PC-3 (cell line): ENCODE data around the gene HINT3. TPM values are rescaled to one million over a fixed set of nuclear protein-coding genes. Genes with fewer than 3 reads are reported as not detected.

Source experiments
- ATAC-seq: fragments of 200-7000 bp; cut with Tn5 transposase; 2 replicates; pipeline ENCODE4 v1.9.1; 2020; ENCODE audit warnings: mild to moderate bottlenecking, moderate library complexity
- BruUV-seq: library from RNA; stranded (reverse); fragments of 400-500 nt; replicated peaks from 2 replicates; lab custom pipeline; 2021; lab: Mats Ljungman, UMichigan
- CTCF ChIA-PET: fragments of 300-600 bp; sonication (Branson Sonifier 250); formaldehyde crosslinking; loops from one replicate; lab custom pipeline; 2022; ENCODE audit warnings: antibody characterized with exemption; lab: Charles Lee
- POLR2A ChIA-PET: fragments of 300-600 bp; sonication (Branson Sonifier 250); formaldehyde crosslinking; loops from one replicate; lab custom pipeline; 2022; ENCODE audit warnings: antibody characterized with exemption; ENCODE audit not compliant: unreplicated experiment; lab: Charles Lee
- DNase-seq: peaks from one replicate; pipeline ENCODE4 v3.0.0-alpha.2; 2015
- H2AFZ ChIP-seq: fragments of 300-600 bp; sonication (generic); 2 replicates; pipeline ENCODE4 v1.6.0; 2016; ENCODE audit warnings: antibody characterized with exemption, low read length
- H3F3A ChIP-seq: fragments of 300-600 bp; sonication (generic); one replicate; pipeline ENCODE4 v1.6.0; 2017; ENCODE audit warnings: antibody characterized with exemption, low read length, control low read depth, mild to moderate bottlenecking; ENCODE audit not compliant: unreplicated experiment
- H3K27ac ChIP-seq: fragments of 300-600 bp; sonication (generic); 2 replicates; pipeline ENCODE4 v1.5.1; 2016; ENCODE audit warnings: mild to moderate bottlenecking, low read length
- H3K27me3 ChIP-seq: fragments of 300-600 bp; sonication (generic); 2 replicates; pipeline ENCODE4 v1.6.1; 2016; ENCODE audit warnings: low read length, mixed read lengths
- H3K36me3 ChIP-seq: fragments of 300-600 bp; sonication (generic); 2 replicates; pipeline ENCODE4 v1.6.1; 2016; ENCODE audit warnings: low read depth, mixed run types, low read length, mixed read lengths
- H3K4me1 ChIP-seq: fragments of 300-600 bp; sonication (generic); 2 replicates; pipeline ENCODE4 v1.5.1; 2016; ENCODE audit warnings: low read length; ENCODE audit not compliant: insufficient read depth
- H3K4me2 ChIP-seq: fragments of 300-600 bp; sonication (generic); 2 replicates; pipeline ENCODE4 v1.6.0; 2016; ENCODE audit warnings: low read length
- H3K4me3 ChIP-seq: fragments of 300-600 bp; sonication (generic); 2 replicates; pipeline ENCODE4 v1.5.1; 2016; ENCODE audit warnings: mild to moderate bottlenecking, low read length, mixed read lengths
- H3K79me2 ChIP-seq: fragments of 300-600 bp; sonication (generic); 2 replicates; pipeline ENCODE4 v1.6.1; 2017; ENCODE audit warnings: low read length, mixed read lengths
- H3K9ac ChIP-seq: fragments of 300-600 bp; sonication (generic); 2 replicates; pipeline ENCODE4 v1.6.0; 2016; ENCODE audit warnings: mild to moderate bottlenecking, low read length
- H3K9me2 ChIP-seq: fragments of 300-600 bp; sonication (generic); replicated peaks from 2 replicates; pipeline ENCODE4 v1.6.1; 2016; ENCODE audit warnings: mixed run types, low read length, mixed read lengths
- H3K9me3 ChIP-seq: fragments of 300-600 bp; sonication (generic); 2 replicates; pipeline ENCODE4 v1.6.1; 2016; ENCODE audit warnings: low read length, mixed read lengths
- H4K20me1 ChIP-seq: fragments of 300-600 bp; sonication (generic); 2 replicates; pipeline ENCODE4 v1.6.1; 2016; ENCODE audit warnings: low read length, mixed read lengths
- EZH2 ChIP-seq: fragments of 300-600 bp; sonication (generic); IDR thresholded peaks from one replicate; pipeline ENCODE4 v1.6.1; 2017; ENCODE audit warnings: antibody characterized with exemption, mild to moderate bottlenecking, low read length; ENCODE audit not compliant: unreplicated experiment
- EZH2phosphoT487 ChIP-seq: fragments of 300-600 bp; sonication (generic); IDR thresholded peaks from 2 replicates; pipeline ENCODE4 v1.6.1; 2018; ENCODE audit warnings: mild to moderate bottlenecking, antibody characterized with exemption, low read length, borderline replicate concordance
- intact Hi-C: fragments of 100-400 bp; cut with micrococcal nuclease; formaldehyde crosslinking; loops from 2 replicates; pipeline ENCODE4 v1.9.0; 2023
- total RNA-seq: library from RNA; depleted of rRNA; stranded (reverse); fragments of >200 nt; gene quantifications from 2 replicates; pipeline ENCODE4 v1.2.3, GENCODE V29; 2014
- TF ChIP-seq, protein P1 (sequence below): fragments of 300-600 bp; sonication (generic); conservative IDR thresholded peaks from 2 replicates; pipeline ENCODE4 v1.5.1; 2017; ENCODE audit warnings: antibody characterized with exemption, low read depth, mild to moderate bottlenecking, low read length

Gene HINT3
- total RNA-seq, 1 experiment from 2014 or later, result 7.8 TPM

DNA sequence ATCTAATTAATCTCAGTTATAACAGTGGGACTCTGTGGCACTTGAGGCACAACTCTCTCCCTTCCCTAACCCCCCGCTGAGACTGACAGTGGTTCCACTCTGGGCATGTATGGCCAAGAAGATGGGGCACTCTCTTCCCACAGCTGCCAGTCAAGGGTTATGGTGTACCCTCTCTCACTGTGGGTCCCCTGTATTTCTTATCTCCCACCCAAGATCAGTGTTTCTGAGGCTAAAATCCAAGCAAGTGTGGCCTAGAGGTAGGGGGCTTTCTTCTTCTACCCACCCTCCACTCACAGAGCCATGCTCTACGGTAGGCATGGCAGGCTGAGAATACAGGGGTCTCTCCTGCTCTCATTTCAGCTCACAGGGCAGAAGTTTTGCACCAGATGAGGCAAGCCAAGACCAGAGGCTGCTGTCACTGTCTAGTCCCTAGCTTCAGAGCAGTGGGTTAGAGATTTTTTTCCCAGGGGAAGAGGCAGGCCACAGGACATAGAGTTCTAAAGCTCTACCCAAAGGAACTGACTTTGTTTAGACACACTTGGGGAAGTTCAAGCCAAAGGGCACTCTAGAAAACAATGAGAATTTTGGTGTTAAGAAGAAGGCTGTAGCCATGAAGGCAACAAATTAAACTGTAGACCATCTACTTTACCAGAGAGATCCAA, 31.7 kb upstream of the HINT3 start:
- Histone ChIP-seq H3K4me1 (peaks cover 38% of the 10 kb centered on the region), H3K79me2 (peaks cover 4% of the 10 kb centered on the region; the same call in 1 of the 2 replicates), H2AFZ (no peak overlapping the region), H3K9me2 (no peaks in the 10 kb centered on the region), H4K20me1 (no peaks in the 10 kb centered on the region), H3F3A (no peaks in the 10 kb centered on the region), H3K4me2 (no peak overlapping the region; the same call in 1 of the 2 replicates), H3K27ac (0 out of 2 replicates have a peak overlapping the region, but pooled peaks have one; percentile 27), H3K36me3 (peaks cover 2% of the 10 kb centered on the region; the same call in 1 of the 2 replicates), H3K9ac (no peak overlapping the region), H3K27me3 (no peaks in the 10 kb centered on the region), H3K4me3 (no peak overlapping the region), H3K9me3 (no peaks in the 10 kb centered on the region)
- no peak for ATAC-seq
- TF ChIP-seq EZH2 (no peak), EZH2phosphoT487 (no peak)
- TF ChIP-seq, protein P1, sequence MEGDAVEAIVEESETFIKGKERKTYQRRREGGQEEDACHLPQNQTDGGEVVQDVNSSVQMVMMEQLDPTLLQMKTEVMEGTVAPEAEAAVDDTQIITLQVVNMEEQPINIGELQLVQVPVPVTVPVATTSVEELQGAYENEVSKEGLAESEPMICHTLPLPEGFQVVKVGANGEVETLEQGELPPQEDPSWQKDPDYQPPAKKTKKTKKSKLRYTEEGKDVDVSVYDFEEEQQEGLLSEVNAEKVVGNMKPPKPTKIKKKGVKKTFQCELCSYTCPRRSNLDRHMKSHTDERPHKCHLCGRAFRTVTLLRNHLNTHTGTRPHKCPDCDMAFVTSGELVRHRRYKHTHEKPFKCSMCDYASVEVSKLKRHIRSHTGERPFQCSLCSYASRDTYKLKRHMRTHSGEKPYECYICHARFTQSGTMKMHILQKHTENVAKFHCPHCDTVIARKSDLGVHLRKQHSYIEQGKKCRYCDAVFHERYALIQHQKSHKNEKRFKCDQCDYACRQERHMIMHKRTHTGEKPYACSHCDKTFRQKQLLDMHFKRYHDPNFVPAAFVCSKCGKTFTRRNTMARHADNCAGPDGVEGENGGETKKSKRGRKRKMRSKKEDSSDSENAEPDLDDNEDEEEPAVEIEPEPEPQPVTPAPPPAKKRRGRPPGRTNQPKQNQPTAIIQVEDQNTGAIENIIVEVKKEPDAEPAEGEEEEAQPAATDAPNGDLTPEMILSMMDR, result no peak
- no TSS peak for BruUV-seq
- CTCF ChIA-PET, result no interaction called here
- intact Hi-C loops, result no loop called here
- POLR2A ChIA-PET, result no interaction called here
- no peak for DNase-seq

DNA sequence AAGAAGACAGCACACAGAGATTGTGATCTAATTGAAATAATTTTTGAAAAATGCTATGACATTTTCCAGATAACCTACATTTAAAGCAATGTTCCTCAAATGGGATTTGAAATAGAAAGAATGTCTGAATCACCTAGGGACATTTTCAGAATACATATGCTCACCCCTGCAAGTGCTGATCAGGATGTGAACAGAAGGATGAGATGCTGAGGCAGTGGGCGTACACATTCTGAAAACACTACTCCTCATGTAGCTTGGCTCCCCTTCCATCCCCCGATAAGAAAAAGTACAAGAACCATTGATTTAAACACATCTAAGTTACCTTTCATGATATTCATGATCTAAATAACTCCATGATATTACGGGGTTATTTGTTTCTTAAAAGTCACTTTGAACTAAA, 29.9 kb upstream of the HINT3 start:
- H3K9ac ChIP-seq, result no peak overlapping the region
- peaks cover 2% of the 10 kb centered on the region; the same call in 1 of the 2 replicates for H3K36me3 ChIP-seq
- CTCF ChIA-PET, result no interaction called here

More for the DNA sequence above, 29.9 kb upstream of the HINT3 start:
- H3K27me3 ChIP-seq, result no peaks in the 10 kb centered on the region
- H4K20me1 ChIP-seq, result no peaks in the 10 kb centered on the region
- H3K4me2 ChIP-seq, result no peak overlapping the region
- H2AFZ ChIP-seq, result no peak overlapping the region
- ATAC-seq (no peak), DNase-seq (no peak)
- POLR2A ChIA-PET, result no interaction called here
- H3K27ac ChIP-seq, result no peak overlapping the region
- H3K4me3 ChIP-seq, result no peak overlapping the region
- peaks cover 32% of the 10 kb centered on the region for H3K4me1 ChIP-seq
- intact Hi-C loops, result no loop called here
- H3F3A ChIP-seq, result no peaks in the 10 kb centered on the region
- no peaks in the 10 kb centered on the region for H3K9me2 ChIP-seq
- no TSS peak for BruUV-seq
- TF ChIP-seq, protein P1, result no peak
- no peak for TF ChIP-seq EZH2
- TF ChIP-seq EZH2phosphoT487, result no peak
- H3K9me3 ChIP-seq, result no peaks in the 10 kb centered on the region
- H3K79me2 ChIP-seq, result no peaks in the 10 kb centered on the region
